B cell (primary cell): ENCODE data around the gene SSH3.

Experiments used
- CTCF ChIP-seq: fragments of 200-600 bp; IDR thresholded peaks from one replicate; pipeline ENCODE4 v1.8.0; 2022; ENCODE audit warnings: antibody characterized with exemption, mild to moderate bottlenecking
- EZH2 ChIP-seq: IDR thresholded peaks from 2 replicates; pipeline ENCODE4 v1.6.1; 2012; ENCODE audit warnings: borderline replicate concordance, low read depth, mild to moderate bottlenecking, moderate library complexity, low read length; ENCODE audit not compliant: insufficient read depth, poor library complexity, severe bottlenecking

- no peak for TF ChIP-seq CTCF
- TF ChIP-seq EZH2, result no peak
These were observed 46.7 kb downstream of the SSH3 start for GRCh38 chr11:67349928-67350465.
